Esophagus squamous epithelium (tissue), 4 donors: ENCODE data around the gene ANKRD44.

ENCODE experiments used
- POLR2A ChIP-seq, 4 donors: fragments of 450-650 bp; IDR thresholded peaks; one replicate each; pipeline ENCODE4 v1.6.1; 2017; ENCODE audit warnings: antibody characterized with exemption in 4 of 4, mild to moderate bottlenecking in 4 of 4, moderate library complexity in 3 of 4
- TF ChIP-seq, protein P1 (sequence below), 6 experiments: fragments of 450-650 bp in 4 of 6; fragments of 200-600 bp in 2 of 6; sonication (generic) in 2 of 6; IDR thresholded peaks; one replicate each; pipeline ENCODE4 v1.5.1; 2016 to 2019; ENCODE audit warnings: antibody characterized with exemption in 6 of 6, mild to moderate bottlenecking in 4 of 6, moderate library complexity in 4 of 6

DNA sequence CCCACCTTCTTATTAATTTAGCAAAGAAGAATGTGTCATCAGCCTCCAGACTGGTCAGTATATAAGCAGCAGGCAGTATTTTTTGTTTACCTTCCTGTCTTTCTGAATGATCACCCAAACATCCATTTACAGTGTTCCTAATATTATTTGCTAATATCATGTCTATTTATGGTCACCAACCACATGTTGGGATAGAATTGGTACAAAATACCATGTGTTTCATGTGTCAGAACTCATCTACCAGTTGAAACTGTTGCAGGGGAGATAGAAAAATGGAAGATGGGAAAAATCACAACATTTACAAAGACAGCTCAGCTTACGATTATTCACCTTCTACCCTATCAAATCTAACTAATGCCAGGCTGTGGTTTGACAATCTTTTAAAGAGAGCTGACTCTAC lies 66.2 kb downstream of the ANKRD44 start:
- TF ChIP-seq, protein P1, sequence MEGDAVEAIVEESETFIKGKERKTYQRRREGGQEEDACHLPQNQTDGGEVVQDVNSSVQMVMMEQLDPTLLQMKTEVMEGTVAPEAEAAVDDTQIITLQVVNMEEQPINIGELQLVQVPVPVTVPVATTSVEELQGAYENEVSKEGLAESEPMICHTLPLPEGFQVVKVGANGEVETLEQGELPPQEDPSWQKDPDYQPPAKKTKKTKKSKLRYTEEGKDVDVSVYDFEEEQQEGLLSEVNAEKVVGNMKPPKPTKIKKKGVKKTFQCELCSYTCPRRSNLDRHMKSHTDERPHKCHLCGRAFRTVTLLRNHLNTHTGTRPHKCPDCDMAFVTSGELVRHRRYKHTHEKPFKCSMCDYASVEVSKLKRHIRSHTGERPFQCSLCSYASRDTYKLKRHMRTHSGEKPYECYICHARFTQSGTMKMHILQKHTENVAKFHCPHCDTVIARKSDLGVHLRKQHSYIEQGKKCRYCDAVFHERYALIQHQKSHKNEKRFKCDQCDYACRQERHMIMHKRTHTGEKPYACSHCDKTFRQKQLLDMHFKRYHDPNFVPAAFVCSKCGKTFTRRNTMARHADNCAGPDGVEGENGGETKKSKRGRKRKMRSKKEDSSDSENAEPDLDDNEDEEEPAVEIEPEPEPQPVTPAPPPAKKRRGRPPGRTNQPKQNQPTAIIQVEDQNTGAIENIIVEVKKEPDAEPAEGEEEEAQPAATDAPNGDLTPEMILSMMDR (IDR thresholded peaks at IDR 0.05) = no peak
- TF ChIP-seq POLR2A (IDR thresholded peaks at IDR 0.05) = no peak
